Skin of body (tissue), 2 donors: ENCODE data around the gene ATP8B3. TPM values are rescaled to one million over a fixed set of nuclear protein-coding genes. Genes with fewer than 3 reads are reported as not detected.

Experiments used
- DNase-seq: peaks from one replicate; lab custom pipeline; 2025; lab: John Stamatoyannopoulos, UW
- total RNA-seq: library from RNA; depleted of rRNA; stranded (reverse); fragments of >200 nt; gene quantifications from one replicate; pipeline ENCODE4 v1.2.3, GENCODE V29; 2014

Gene ATP8B3
- total RNA-seq, 1 donor from 2014 or later: 0.99 TPM

DNA sequence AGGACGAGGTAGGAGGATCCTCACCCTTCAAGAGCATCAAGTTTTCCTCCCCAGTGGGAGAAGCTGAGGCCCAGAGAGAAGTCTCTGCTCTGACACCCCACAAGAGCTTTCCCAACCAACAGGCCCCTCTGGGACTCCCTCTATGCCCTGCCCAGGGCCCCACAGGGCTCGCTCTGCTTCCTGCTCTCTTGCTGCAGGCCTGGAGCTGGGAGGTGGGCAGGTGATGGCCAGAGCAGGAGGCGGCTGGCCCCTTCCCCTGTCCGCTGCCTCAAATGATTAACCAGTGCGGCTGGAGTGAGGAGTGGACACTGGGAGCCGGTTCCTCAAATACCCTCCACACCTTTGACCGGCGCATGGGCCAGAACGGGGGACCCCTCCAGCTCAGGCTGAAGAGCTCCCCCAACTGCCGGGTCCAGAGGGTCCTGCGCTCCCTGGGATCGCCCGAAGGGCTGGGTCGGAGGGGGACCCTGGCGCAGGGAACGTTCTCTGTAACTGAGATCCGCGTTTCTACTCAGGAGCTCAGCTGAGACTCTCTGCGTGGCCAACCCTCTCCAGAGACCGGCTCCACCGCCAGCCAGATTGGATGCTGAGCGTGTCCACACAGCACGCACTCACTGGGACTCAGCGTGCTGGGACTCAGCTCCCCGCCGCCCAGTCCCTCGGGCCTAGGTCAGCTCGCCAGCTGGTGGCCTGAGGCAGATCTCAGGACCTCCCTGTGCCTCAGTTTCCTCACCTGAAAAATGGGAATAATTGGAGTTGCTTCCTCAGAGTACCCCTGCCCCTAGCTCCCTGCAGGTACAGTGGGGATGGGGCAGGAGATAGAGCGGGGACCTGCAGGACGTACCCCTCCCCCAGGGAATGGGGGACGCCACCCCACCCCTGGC lies 65.4 kb downstream of the ATP8B3 start:
- no peak for DNase-seq

DNA sequence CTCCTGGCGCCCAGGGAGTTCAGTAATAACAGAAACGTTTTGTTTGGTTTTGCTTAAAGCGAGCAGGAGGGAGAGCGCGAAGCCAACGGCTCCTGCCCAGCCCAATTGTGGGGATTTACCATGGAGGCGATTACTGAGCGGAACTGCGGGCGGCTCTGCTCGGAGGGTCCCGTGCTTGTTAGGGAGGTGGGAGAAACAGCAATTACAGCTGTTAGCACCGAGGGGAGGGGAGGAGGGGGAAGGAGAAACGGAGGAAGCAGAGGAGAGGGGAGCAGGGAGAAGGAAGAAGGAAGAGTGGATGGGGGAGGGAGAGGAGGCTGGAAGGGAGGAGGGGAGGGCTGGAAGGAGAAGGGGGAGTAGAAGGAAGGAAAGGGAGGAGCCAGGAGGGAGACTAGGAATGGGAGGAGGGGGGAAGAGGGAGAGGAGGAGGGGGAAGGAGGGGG lies 66.5 kb downstream of the ATP8B3 start:
- DNase-seq: no peak

DNA sequence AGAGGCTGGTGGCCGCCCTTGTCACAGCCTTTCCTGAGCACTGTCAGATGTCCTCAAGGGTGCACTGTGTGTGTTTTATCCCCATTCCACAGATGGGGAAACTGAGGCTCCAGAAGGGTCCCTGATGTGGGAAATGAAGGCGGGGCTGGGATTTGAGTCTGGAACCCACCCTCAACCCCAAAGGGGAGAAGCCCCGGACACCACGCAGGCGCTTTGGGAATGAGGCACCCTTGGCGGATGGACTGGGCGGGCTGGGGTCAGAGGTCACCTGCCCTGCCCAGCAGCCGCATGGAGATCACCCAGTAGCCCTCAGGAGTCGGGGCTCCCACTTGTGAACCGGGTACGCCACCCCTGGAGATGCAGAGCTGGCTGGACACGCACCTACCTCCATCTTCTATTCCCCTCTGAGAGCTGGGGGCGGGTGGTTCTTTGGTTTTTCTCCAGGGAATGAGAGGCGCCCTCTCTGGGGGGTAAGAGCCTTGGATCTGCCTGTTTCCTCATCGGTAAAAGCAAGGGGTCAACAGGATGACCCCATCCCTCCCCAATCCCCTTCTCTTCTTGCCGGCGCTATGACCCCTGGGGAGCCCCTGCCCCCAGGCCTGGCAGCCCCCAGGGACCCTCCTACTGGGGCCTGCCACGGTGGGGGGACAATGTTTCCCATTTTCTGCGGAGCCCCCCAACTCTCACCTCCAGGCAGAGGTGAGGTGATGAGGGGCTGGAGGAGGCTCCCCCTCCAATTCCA lies 67.1 kb downstream of the ATP8B3 start:
- no peak for DNase-seq

DNA sequence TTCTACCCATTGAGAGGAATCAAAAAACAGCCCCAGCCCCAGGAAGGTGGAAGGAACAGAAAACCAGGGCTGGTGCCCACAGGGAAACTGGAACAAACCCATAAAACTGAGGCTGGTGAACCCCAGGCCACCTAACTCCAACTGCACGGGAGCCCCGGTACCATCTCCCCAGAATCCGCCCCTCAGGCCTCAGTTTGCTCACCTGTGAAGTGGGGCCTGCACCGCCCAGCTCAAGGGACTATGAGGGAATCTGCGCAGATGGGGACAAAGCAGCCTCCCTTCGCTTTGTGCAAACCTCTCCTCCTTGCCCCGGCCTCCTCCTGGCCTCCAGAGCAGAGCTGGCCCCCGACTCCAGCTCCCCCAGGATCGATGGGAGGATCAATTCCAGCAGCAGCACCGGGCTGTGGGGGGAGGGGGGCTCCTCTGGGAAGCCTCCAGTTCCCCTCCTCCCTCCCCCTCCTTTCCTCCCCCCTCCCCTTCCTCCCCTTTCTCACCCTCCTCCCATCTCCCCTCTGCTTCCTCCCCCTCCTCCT lies 67.9 kb downstream of the ATP8B3 start:
- no peak for DNase-seq

DNA sequence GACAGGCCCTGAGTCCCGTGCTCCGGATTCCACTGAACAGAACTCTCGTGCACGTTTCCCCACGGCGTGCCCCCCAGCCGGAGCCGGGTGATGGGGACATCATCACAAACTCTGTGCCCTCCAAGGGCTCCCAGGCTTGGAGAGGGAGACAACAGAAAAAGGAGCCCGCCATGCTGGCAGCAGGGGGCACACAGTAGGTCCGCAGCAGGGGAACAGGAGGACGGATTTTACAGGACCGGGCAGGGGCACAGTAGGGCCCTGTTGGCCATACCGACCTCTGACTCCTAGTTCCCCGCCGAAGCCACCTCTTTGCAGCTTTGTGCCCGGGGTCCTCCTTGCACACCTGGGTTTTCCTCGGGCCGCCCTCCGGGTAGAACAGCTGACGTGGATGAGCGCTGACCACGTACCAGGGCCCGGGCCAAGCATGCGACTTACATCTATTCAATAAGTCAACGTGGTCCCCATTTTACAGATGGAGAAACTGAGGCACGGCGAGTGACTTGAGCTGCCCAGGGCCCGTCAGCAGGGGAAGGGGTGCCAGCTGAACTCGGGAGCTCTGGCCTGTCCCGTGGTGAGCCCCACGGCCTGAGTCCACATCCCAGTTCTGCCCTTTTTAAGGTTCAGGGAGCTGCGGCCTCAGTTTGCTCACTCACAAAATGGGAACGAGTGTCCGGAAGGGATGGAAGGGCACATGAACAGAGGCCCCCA lies 68.9 kb downstream of the ATP8B3 start:
- DNase-seq: no peak

DNA sequence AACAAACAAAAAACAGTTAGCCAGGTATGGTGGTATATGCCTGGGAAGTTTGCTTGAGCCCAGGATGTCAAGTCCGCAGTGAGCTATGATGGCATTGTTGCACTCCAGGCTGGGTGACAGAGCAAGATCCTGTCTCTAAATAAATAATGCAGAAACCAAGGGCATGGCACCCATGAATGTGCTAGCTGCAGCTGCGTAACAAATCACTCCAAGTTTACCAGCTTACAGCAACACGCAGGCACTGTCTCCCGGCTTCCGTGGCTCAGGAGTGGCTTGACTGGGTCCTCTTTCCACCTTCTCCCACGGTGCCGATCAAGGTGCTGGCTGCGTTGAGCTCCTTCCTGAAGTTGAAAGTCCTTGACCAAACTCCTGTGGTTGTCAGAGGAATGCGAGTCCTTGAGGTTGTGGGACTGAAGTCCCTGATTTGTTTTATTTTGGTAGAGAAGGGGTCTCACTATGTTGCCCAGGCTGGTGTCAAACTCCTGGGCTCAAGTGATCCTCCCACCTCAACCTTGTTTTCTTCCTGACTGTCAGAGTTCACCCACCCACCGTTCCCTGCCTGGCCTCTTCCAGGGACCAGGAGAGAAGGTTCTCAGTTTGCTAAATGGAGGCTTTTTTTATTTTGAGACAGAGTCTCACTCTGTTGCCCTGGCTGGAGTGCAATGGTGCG lies 72.0 kb downstream of the ATP8B3 start:
- no peak for DNase-seq

DNA sequence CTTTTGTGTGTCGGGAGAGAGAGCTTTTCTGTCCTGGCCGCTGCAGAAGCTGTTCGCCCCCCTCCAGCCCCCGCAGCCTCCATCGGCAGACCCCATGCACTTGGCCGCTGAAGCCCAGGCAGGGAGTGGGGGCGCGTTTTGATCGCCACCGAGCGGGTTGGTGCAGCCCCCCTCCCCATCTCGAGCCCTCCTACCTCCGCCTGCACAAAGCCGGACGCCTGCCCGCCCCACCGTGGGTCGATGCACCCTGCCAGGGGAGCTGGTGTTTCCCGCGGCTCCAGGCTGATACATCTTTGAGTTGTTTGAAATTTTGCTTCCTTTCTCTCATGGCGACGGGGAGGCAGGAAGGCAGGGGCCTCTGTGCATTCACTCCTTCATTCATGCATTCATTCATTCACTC lies 75.1 kb downstream of the ATP8B3 start:
- DNase-seq: no peak

DNA sequence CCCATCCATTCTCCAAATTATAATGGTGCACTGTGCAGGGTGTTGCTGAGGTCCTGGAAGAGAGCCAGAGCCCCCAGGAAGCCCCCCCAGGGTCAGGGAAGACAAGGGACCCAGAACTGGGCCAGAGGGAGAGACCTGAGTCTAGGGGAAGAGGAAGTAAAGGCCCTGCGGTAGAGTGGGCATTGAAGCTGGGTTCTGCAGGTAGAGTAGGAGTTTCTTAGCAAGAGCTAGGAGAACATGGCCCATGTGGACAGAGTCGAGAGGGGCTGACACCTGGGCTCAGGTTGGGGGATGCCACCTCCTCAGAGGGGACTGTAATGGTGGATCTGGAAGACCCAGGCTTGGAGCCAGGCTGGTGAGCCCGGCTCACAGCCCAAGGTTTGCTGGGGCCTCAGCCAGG lies 75.8 kb downstream of the ATP8B3 start:
- DNase-seq: no peak

DNA sequence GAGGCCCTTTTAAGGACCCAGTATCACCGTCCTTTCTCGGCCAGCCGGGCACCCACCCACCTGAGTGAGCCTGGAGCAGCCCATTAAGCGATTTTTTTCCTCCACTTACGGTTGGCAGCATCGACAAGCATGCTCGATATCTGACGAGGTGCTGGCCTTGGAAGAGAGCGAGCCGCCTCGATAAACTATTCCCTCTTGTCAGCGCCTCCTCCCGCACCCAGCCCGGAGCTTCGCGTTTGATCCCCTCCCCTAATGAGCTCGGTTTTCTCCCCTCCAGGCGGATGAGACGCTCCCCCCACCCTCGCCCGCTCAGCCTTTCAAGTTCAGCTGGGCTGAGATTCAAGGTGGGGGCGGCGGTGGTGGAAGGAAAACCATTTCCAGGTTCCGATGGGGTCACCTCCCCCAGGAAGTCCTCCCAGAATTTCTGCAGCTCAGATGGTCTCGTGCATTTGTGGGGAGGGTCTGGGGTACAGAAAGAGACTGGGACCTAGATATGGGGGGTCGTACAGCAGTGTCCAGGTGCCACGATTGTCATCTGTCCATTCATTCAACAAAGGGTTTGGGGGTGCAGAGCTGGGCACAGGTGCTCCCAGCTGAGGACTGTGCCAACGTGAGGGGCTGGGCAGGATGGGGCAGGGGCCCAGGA lies 77.6 kb downstream of the ATP8B3 start:
- no peak for DNase-seq

Other genes with a start within 250 kb of the ATP8B3 start
- gene MEX3D, start 244.0 kb downstream of the ATP8B3 start, total RNA-seq: 19.3 TPM
- gene MBD3, start 219.4 kb downstream of the ATP8B3 start, total RNA-seq: 32.2 TPM
- 41.8 TPM for gene UQCR11, start 206.8 kb downstream of the ATP8B3 start, total RNA-seq
- 40.4 TPM for gene TCF3, start 159.7 kb downstream of the ATP8B3 start, total RNA-seq
- not detected for gene ONECUT3, start 58.8 kb downstream of the ATP8B3 start, total RNA-seq
- gene REXO1, start 36.2 kb upstream of the ATP8B3 start, total RNA-seq: 12.3 TPM
- 2.9 TPM for gene KLF16, start 51.3 kb upstream of the ATP8B3 start, total RNA-seq
- gene ABHD17A, start 73.2 kb upstream of the ATP8B3 start, total RNA-seq: 28.3 TPM
- gene ADAT3, start 93.1 kb upstream of the ATP8B3 start, total RNA-seq: 2.5 TPM
- 17.5 TPM for gene SCAMP4, start 93.1 kb upstream of the ATP8B3 start, total RNA-seq
- gene CSNK1G2, start 128.9 kb upstream of the ATP8B3 start, total RNA-seq: 35.0 TPM
- 26.9 TPM for gene BTBD2, start 203.4 kb upstream of the ATP8B3 start, total RNA-seq
- gene MKNK2, start 239.0 kb upstream of the ATP8B3 start, total RNA-seq: 42.2 TPM